Measurements from ENCODE around the gene P2RY4.

- TF ChIP-seq POLR2A (IDR thresholded peaks at IDR 0.05; ENCODE audit: low read depth, low read length) (no peak), CTCF (IDR thresholded peaks at IDR 0.05; ENCODE audit: extremely low read depth in 1 of 2, insufficient read depth in 1 of 2, low read depth in 1 of 2, low read length in 2 of 2) (no peak), EZH2 (IDR thresholded peaks at IDR 0.05; ENCODE audit: borderline replicate concordance, low read depth, low read length, severe bottlenecking) (no peak)
- TF ChIP-seq, protein P1, sequence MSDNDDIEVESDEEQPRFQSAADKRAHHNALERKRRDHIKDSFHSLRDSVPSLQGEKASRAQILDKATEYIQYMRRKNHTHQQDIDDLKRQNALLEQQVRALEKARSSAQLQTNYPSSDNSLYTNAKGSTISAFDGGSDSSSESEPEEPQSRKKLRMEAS (IDR thresholded peaks at IDR 0.05; ENCODE audit: insufficient read depth, insufficient read length): no peak
These were observed 21.9 kb upstream of the P2RY4 start, which contains the start of gene RAB41 for GRCh38 chrX:70281951-70282350.

Measured in endothelial cell of umbilical vein (primary cell).